ENCODE results near the gene RASGEF1C.

RASGEF1C gene

DNA sequence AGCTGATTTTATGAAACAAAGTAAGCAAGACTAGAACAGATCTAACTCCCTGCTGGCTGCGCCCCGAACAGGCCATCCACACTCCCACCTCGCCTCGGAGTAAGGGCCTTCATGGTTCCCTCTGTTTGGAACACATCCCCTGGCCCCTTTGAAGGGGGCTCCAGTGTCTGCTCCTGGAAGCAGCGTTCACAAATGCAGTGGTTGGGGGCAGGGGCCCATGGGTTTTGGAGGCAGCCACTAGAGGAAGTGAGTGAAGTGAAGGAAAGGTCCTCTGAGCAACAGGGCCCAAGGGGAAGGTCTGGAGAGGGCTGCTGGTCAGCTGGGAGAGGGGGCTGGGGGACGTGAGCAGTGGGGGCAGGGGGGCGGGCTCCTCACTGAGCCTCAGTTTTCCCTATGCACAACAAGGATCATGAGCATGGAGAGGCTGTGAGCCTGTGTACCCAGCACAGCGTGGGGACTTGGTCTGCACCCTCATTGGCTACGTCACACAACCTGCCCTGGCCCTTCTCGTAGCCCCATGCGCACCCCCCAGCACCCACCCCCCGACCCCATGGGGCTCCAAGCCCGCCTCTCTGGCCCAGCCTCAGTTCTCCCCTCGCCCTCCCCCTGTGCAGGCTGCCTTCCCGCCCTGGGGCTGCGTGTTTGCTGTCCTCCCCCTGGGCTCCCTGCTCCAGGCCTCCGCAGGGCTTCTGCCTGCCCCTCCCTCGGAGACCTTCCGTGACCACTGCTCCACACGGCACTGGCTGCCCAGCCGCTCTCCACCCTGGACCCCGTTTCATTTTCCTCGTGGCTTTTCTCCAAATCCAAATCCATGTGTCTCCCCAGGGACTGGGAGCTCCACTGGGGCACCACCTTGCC is 39.5 kb downstream of the RASGEF1C start:
- DNase-seq (ENCODE audit: low read depth), result no peak
- H3K4me3 ChIP-seq (ENCODE audit: low read depth, low read length), result no peak overlapping the region

DNA sequence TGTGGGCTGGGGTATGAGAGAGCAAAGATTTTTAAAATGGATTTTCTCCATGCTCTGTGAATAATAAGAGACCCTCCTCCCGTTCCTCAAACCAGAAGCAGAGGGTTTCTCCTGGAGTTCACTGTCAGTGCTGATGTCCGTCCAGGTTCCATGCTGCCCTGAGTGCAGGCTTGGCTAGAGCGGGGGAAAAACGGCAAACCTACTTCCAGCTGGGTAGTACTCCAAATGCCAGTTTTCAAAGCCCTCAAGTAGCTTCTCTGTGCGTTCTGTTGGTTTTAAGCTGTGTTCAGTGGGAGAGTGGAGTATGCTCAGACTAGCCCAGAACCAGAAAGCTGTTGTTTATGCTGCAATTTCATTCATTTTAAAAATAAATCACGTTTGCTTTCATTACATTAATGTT is 40.3 kb downstream of the RASGEF1C start:
- no peak overlapping the region for H3K4me3 ChIP-seq (ENCODE audit: low read depth, low read length)
- DNase-seq (ENCODE audit: low read depth), result no peak

DNA sequence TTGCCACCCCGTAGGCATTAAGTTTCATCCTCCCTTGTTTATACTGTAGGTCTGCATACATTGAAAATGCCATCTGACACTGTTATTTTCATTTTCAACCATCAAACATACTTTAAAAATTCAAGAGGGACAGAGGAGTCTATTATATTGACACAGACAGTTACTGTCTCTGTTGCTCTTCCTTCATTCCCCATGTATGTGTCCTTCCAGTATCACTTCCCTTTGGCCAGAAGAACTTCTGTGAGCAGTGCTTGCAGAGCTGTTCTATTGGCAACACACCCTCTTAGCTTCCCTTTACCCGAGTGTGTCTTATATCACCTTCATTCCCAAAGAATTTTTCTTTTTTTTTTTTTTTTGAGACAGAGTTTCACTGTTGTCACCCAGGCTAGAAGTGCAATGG is 42.8 kb downstream of the RASGEF1C start:
- DNase-seq (ENCODE audit: low read depth), result no peak
- no peak overlapping the region for H3K4me3 ChIP-seq (ENCODE audit: low read depth, low read length)

DNA sequence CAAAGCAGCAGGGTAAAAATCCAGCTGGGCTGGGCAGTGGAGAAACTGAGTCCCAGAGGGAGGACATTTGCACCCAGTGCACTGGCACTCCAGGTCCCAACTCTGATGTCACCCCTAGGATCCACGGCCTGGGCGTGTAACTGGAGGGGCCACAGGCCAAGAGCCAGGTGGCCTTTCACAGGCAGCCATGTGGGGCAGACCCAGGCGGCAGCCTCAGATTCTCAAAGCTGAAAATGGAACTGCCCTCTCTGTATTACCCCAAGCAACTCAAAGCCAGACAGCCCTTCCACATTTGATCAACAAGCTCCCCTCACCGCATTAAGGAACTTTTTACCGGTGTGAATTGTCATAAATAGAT is 46.7 kb downstream of the RASGEF1C start:
- no peak overlapping the region for H3K4me3 ChIP-seq (ENCODE audit: low read depth, low read length)
- DNase-seq (ENCODE audit: low read depth), result no peak

DNA sequence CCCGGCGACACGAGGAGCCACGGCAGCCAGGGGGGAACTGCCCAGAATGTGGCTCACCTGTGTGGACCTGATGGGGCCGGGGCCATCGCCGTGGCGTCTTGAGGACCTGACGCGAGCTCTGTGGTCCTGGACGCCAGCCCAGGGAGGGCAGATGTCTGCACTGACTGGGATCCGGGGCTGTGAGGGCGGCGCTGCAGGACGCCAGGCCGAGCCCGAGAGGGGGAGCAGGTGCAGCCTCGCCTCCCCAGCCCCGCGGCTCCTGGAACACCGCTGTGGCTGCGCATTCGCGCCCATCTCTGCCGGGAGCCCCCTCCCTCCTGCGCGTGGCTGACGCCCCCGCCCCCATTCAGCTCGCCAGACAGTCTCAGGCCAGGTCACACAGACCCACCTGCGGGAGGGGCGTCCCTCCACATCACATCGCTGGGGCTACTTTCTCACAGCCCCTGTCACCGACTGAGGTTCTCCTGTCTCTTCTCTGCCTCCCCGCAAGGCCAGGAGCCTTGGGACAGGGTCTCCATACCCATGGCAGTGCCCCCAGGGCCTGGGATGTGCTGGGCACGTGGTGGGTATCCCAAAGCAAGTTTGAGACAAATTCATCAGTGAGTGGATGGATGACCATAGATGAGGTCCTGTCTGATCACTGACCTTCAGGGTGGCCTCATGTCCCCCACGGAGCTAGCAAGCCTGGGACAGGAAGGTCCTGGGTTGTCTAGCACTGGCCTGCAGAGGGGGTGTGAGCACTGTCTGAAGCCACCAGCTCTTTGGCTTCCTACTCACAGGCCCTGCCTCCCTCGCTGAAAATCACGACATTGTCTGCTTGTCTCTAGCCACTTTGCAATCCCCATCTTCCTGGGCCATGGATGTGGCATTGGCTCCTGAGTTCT is 47.3 kb downstream of the RASGEF1C start:
- H3K4me3 ChIP-seq (ENCODE audit: low read depth, low read length), result no peak overlapping the region
- no peak for DNase-seq (ENCODE audit: low read depth)

DNA sequence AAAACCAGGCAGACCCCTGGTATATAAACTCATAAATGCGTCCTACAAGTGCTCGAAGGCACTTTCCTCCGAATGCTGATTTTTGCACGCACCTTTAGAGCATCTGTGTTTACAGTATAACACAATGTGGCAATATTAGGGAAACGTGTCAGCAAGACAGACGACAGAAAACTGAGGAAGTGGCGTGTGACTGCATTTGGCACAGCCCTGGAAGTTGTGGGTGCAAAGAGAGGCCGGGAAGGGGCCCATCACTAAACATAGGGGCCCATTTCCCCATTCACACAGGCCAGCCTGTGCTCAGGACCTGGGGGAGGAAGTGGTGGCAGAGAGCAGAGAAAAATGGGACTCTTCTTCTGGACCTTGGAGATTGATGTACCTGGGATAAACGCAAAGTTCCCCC is 48.2 kb downstream of the RASGEF1C start:
- no peak overlapping the region for H3K4me3 ChIP-seq (ENCODE audit: low read depth, low read length)
- no peak for DNase-seq (ENCODE audit: low read depth)

DNA sequence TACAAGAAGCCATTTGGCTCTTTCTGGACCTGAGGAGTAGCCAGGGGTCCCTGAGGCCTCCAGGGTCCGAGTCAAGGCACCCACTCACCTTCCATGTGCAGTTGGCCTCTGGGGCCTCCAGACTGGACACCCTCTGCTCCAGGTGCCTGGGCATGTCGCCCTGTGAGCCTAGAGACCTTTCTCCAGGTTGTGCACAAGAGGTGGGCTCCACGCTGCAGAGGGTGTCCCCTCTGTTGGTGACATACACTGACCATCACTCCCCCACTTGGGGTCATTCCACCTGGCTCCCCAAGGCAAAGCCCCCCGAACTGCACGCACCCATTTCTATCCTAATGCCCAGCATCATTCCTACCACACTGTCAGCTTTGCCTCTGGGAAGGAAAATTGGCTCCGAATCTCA is 48.8 kb downstream of the RASGEF1C start:
- no peak overlapping the region for H3K4me3 ChIP-seq (ENCODE audit: low read depth, low read length)
- DNase-seq (ENCODE audit: low read depth), result no peak

DNA sequence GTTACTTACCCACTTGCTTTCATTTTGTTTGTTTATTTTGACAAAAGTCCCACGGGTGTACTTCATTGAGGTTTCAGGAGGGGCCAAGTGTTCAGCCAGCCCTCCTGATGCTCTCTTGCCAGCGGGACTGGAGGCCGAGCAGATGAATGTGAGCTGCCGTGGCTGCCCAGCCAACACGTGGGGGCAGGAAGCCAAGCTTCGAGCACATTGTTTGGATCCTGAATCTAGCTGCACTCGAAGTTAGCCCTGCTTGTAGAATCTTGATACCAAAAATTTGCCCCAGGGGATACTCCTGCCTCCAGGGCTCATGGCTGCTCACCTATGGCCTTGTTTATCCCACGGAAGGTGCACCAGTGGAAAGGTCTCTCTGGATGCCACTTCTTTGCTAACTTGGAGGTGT is 49.3 kb downstream of the RASGEF1C start:
- H3K4me3 ChIP-seq (ENCODE audit: low read depth, low read length), result no peak overlapping the region
- DNase-seq (ENCODE audit: low read depth), result no peak

DNA sequence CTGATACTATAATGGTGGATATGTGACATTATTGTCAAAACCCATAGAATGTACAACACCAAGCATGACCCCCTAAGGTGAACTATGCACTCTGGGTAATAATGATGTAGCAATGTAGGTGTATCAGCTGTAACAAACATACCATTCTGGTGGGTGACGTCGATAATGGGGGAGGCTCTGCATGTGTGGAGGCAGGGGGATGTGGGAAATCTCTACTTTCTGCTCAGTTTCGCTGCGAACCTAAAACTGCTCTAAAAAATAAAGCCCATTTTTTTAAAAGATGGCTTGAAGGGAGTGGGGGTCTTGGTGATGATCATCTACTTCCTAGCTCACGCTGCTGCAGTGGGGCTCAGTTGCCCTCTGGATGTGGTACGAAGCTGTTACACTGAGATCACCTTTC is 51.1 kb downstream of the RASGEF1C start:
- no peak overlapping the region for H3K4me3 ChIP-seq (ENCODE audit: low read depth, low read length)

DNA sequence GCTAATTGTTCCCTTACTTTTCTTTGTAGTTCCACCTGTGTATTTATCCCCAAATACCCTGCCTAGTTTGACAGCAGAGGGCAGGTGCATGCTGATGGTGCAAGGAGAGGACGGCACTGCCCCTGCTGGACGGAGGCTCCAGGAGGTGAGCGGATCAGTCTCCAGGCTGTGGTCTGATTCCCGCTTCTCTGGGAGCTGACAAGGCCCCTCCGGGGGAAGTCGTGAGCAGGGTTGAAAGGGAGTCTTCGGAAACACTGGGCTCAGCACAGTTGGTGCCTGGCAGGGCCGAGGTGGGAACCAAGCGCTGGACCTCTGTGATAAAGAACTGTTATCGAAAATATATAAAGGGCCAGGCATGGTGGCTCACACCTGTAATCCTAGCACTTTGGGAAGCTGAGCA is 52.9 kb downstream of the RASGEF1C start:
- DNase-seq (ENCODE audit: low read depth), result no peak

More for the DNA sequence above, 51.1 kb downstream of the RASGEF1C start:
- DNase-seq (ENCODE audit: low read depth), result no peak

DNA sequence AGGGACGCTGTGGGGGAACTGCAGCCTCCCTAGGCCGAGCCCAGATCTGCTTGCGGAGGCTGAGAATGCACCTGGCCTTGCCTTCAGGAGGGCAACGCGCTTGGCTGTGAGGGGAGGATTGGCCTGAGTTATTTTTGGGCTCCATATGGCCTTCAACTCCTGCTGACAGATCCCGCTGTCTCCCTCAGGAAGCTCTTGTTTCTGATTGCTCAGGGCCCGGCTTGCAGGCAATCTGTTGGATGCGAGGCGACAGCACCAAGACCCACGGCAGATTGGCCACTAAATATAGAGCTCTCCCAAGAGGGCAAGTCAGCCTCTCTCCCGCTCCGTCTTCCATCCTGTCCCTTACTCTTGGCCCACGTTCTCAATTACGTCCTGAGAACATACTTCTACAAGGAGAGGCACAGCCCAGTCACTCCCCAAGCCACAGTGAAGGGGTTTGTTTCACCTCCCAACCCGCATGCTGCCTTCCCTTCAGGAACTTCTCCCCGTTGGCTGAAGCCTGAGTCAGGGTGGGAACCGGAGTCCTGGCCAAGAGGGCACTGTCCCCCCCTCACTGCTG is 53.6 kb downstream of the RASGEF1C start:
- no peak overlapping the region for H3K4me3 ChIP-seq (ENCODE audit: low read depth, low read length)
- no peak for DNase-seq (ENCODE audit: low read depth)

More for the DNA sequence above, 52.9 kb downstream of the RASGEF1C start:
- H3K4me3 ChIP-seq (ENCODE audit: low read depth, low read length), result no peak overlapping the region

DNA sequence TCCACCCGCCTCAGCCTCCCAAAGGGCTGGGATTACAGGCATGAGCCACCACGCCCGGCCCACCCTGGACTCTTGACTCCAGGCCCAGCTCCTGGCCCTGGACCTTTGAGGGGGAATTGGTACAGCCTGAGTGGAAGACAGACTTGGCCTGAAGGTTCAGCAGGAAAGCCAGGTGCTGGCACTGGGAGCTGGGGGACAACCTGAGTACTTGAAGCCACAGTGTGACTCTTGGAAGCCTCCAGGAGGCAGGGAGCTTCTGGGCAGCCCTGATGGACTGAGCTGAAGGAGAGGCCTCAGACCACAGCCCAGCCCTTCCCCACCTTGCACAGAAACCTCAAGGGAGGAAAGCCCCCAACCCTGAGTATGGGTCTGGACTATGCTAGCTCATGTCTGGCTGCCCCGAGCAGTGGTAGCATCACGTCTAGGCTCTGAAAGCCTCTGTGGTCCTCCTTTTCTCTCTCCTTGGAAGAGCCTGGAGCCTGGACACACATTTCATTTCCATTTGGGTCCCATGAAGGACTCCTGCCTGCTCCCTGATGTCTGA is 54.1 kb downstream of the RASGEF1C start:
- H3K4me3 ChIP-seq (ENCODE audit: low read depth, low read length), result no peak overlapping the region
- no peak for DNase-seq (ENCODE audit: low read depth)

DNA sequence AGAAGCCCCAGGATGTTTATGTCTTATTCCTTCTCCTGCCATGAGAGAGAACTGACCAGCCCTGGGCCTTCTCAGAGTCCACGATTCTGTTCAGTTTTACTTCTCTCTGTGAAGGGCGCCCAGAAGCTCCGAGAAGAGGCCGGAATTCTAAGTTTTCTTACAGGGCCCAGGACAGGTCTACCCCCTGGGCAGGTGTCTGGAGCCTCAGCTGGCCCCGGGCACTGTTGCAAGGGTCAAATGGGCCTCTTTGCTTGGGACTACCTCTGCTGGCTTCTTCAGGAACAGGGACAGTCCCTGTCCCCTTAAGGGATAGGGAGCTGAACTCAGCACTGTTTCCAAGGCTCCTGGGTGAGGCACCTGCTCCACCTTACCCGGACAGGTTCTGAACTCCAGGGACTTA is 55.0 kb downstream of the RASGEF1C start:
- DNase-seq (ENCODE audit: low read depth), result no peak
- no peak overlapping the region for H3K4me3 ChIP-seq (ENCODE audit: low read depth, low read length)

DNA sequence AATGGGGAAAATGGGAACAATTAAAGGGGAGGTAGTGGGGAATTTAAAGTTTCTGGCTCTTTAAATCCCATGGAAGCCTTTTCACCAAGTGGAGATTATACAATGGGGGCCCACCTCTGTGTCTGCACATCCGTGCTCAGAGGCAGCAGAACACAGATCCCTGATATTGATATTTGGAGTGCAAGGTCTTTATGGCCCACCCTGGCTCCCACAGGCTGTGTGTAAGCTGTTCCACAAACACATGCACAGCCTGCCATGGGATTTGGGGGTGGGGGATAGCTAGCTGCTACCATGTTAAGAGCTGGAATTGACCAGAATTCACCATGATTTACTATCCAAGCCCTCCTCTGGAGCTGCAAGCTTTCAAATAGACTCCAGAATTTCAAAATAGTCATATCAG is 55.9 kb downstream of the RASGEF1C start:
- no peak for DNase-seq (ENCODE audit: low read depth)
- H3K4me3 ChIP-seq (ENCODE audit: low read depth, low read length), result no peak overlapping the region

DNA sequence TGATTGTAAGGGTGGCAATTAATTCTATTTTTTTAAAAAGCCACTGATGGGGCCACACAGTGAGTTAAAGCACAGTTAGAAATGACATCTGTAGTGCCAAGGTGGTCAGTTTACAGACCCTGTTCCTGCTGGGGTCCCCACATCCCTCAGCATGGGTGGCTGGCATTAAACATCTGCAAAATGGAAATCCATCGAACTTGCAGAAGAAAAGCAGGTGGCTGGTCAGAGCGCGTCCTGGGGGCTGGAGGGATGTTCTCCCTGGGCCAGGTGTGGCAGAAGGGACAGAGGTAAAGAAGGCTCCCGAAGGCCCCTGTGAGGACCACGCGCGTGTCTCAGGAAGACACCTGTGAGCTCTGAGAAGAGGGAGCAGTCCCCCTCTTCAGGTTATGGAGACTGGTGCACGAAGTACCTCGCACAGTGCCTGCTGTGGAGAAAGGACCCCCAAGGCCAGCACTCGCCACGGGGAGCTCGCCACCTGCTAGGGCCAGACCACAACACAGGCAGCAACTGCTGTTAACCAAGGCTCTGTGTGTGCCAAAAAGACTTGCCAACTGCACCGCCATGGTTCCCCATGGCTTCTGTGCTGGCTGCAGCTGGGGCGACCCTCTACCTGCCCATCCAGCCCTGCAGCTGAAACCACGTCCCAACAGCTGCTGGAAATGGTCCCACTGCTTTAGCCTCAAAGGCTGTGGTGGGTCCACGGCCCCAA is 65.2 kb downstream of the RASGEF1C start:
- no peak for DNase-seq (ENCODE audit: low read depth)
- no peak overlapping the region for H3K4me3 ChIP-seq (ENCODE audit: low read depth, low read length)

DNA sequence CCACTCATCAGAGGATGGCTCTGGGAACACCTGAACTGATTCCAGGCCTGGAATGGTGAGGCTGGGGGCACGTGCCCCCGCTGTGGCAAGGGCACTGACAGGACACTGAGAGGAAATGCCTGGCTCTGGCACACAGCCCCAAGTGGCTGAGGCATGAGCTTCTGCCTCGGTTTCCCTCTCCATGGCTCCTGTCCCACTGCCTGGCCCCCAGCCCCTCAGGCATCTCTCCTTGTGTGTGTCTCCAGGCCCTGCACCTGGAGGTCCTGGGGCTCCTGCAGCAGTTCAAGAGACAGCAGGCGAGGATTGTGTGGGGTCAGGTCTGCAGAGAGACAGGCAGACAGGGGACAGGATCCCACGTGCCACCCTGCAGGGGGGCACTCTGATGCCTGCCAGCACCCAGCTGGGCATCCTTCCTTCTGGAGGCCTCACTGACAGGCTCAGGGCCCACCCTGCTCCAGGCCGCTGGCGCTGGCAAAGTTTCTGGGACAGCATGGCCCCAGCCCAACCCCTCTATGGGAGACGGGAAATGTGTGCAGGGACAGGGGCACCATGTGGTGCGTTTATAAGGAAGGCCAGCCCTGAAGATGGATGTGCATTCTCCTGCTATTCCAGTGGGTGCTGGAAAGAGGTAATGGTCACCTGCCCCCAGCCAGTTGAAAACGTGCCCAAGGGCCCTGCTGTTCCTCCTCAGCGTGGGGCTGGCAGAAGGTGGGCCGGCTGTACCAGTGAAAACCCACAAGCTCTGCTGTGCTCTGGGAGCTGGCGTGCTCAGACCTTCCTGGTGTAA is 66.0 kb downstream of the RASGEF1C start:
- H3K4me3 ChIP-seq (ENCODE audit: low read depth, low read length), result no peak overlapping the region
- no peak for DNase-seq (ENCODE audit: low read depth)

DNA sequence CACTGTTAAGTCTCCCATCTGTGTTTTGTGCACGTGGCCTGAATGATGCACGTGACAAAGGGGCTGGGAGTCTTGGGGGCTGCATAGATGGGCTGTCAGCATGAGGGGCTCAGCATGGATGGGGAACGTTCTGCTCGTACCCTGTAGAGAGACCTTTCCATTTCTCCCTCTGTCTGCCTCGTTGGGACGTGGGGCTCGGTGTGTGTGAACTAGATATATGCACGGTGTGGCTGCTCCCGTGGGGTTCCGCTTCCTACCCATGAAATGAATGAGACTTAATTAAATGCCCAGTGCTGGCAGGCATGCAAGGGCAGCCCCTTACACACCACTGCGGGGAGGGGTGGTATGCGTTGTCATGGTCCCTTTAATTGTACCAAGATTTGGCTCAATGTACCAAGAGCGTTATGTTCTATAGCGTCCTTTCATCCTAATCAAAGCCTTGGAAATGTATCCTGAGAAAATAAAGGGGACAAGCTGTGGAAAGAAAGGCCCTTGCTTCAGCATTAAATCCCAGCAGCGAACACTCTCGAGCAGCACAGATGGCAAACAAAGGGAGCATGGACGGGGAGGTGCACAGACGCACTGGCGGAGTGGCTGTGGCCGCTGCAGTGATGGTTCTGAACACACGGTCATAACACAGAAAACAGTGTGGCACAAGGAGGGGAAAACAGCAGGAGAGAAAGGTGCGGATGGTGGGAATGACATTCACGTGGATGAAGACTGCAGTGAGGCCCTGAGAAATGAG is 66.8 kb downstream of the RASGEF1C start:
- no peak overlapping the region for H3K4me3 ChIP-seq (ENCODE audit: low read depth, low read length)
- DNase-seq (ENCODE audit: low read depth), result no peak

DNA sequence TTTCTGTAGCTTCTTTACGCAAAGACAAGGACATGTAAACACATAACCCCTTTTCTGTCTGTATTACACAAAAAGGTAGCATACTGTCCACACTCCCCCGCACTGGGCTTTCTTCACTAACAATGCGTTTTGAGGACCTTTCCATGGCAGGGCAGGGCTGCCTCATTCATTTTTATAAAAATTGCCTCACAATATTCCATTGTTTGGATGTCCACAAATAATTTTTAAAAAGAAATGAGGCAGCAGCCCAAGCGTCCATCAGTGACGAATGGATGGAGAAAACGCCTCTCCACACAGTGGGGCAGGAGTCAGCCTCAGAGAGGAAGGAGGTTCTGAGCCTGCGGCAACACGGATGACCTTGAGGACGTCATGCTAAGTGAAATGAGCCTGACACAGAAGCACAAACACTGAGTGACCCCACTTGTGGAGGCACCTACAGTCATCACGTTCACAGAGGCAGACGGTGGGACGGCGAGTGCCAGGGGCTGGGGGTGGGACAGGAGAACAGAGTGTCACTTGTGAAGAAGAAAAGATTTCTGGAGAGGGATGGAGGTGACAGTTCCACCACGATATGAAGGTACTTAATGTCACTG is 67.8 kb downstream of the RASGEF1C start:
- H3K4me3 ChIP-seq (ENCODE audit: low read depth, low read length), result no peak overlapping the region
- DNase-seq (ENCODE audit: low read depth), result no peak
